T-cell (primary cell): Measurements from ENCODE around the gene HIPK2. TPM values are rescaled to one million over a fixed set of nuclear protein-coding genes. Genes with fewer than 3 reads are reported as not detected.

ENCODE experiments used
- ATAC-seq, 4 experiments: fragments of 200-7000 bp in 3 of 4; fragments of 150-1000 bp in 1 of 4; cut with Tn5 transposase; replicated peaks in 1 of 4; 1 replicate in 3 of 4; 2 replicates in 1 of 4; pipeline ENCODE4 v1.10.0; 2021; ENCODE audit warnings: moderate library complexity in 3 of 4, mild to moderate bottlenecking in 2 of 4, moderate number of reproducible peaks in 1 of 4
- CTCF ChIA-PET, 2 donors: fragments of 300-600 bp; sonication (Branson Sonifier 250); formaldehyde crosslinking; loops; one replicate each; lab custom pipeline; 2022; ENCODE audit warnings: antibody characterized with exemption in 2 of 2; lab: Charles Lee
- POLR2A ChIA-PET, 2 donors: fragments of 300-600 bp; sonication (Branson Sonifier 250); formaldehyde crosslinking; loops; one replicate each; lab custom pipeline; 2022; ENCODE audit warnings: antibody characterized with exemption in 2 of 2; lab: Charles Lee
- DNase-seq, 35 experiments: peaks; one replicate each; pipeline versions ENCODE4 v3.0.0 to v3.0.0-alpha.2; 2013 to 2023
- H3K27ac ChIP-seq: one replicate; pipeline ENCODE4 v1.5.1; 2013; ENCODE audit warnings: low read length
- H3K27me3 ChIP-seq, 2 experiments: replicated peaks in 1 of 2; 1 replicate in 1 of 2; 2 replicates in 1 of 2; pipeline versions ENCODE4 v1.6.1 to v1.7.0; 2013; ENCODE audit warnings: low read length in 1 of 2, mixed read lengths in 1 of 2; ENCODE audit not compliant: control insufficient read depth in 2 of 2, insufficient read depth in 2 of 2; ENCODE audit errors: extremely low read depth in 1 of 2
- H3K36me3 ChIP-seq, 2 donors: 1 replicate in 1 of 2; 2 replicates in 1 of 2; pipeline versions ENCODE4 v1.6.1 to v1.7.0; 2013; ENCODE audit warnings: low read length in 1 of 2; ENCODE audit not compliant: control insufficient read depth in 2 of 2, insufficient read depth in 1 of 2; ENCODE audit errors: extremely low read depth in 1 of 2
- H3K4me1 ChIP-seq, 2 experiments: 1 replicate in 1 of 2; 2 replicates in 1 of 2; pipeline versions ENCODE4 v1.6.1 to v1.7.0; 2013; ENCODE audit warnings: low read length in 2 of 2, mixed read lengths in 1 of 2; ENCODE audit not compliant: insufficient read depth in 2 of 2, control insufficient read depth in 1 of 2; ENCODE audit errors: extremely low read depth in 1 of 2
- H3K4me3 ChIP-seq, 2 donors: 1 replicate in 1 of 2; 2 replicates in 1 of 2; pipeline versions ENCODE4 v1.5.1 to v1.7.0; 2013; ENCODE audit warnings: mild to moderate bottlenecking in 2 of 2, low read length in 1 of 2, moderate library complexity in 1 of 2; ENCODE audit not compliant: control insufficient read depth in 1 of 2; ENCODE audit errors: extremely low read depth in 1 of 2
- H3K9me3 ChIP-seq: 2 replicates; pipeline ENCODE4 v1.7.0; 2013
- H3K27ac Mint-ChIP-seq, 2 donors: one replicate each; pipeline ENCODE4 v1.8.0; 2020 to 2021; ENCODE audit warnings: mild to moderate bottlenecking in 2 of 2, mixed read lengths in 2 of 2
- H3K27me3 Mint-ChIP-seq, 2 donors: one replicate each; pipeline ENCODE4 v1.8.0; 2021 to 2022; ENCODE audit warnings: mixed read lengths in 2 of 2
- H3K36me3 Mint-ChIP-seq: one replicate; pipeline ENCODE4 v1.8.0; 2021; ENCODE audit warnings: mixed read lengths
- H3K4me1 Mint-ChIP-seq, 3 donors: one replicate each; pipeline ENCODE4 v1.8.0; 2020 to 2022; ENCODE audit warnings: mixed read lengths in 3 of 3, mild to moderate bottlenecking in 1 of 3
- H3K4me3 Mint-ChIP-seq, 3 donors: one replicate each; pipeline ENCODE4 v1.8.0; 2020 to 2022; ENCODE audit warnings: mild to moderate bottlenecking in 3 of 3, mixed read lengths in 3 of 3, moderate library complexity in 3 of 3
- H3K9me3 Mint-ChIP-seq, 3 donors: one replicate each; pipeline ENCODE4 v1.8.0; 2020 to 2022; ENCODE audit warnings: mixed read lengths in 3 of 3
- WGBS: methylation state at CpG from one replicate; pipeline ENCODE4 v1.1.5; 2013; ENCODE audit warnings: missing lambda C conversion rate; ENCODE audit not compliant: insufficient coverage; 5-methylcytosine and 5-hydroxymethylcytosine counted together
- total RNA-seq, 35 experiments: library from RNA in 6 of 35; stranded (reverse) in 6 of 35; fragments of 120-200 nt in 1 of 35; gene quantifications; one replicate each; pipeline versions ENCODE4 v1.2.1 to v1.2.4 and lab custom pipeline; 2013 to 2026

HIPK2 gene
- total RNA-seq, result 10 to 100 TPM; 32.7 to 34.5 (median 33.5) TPM
- 14.5 TPM for total RNA-seq (2013)
- total RNA-seq (lab: John Stamatoyannopoulos, UW), result 47.7 to 132 (median 72.0) reads per million in 29 experiments

DNA sequence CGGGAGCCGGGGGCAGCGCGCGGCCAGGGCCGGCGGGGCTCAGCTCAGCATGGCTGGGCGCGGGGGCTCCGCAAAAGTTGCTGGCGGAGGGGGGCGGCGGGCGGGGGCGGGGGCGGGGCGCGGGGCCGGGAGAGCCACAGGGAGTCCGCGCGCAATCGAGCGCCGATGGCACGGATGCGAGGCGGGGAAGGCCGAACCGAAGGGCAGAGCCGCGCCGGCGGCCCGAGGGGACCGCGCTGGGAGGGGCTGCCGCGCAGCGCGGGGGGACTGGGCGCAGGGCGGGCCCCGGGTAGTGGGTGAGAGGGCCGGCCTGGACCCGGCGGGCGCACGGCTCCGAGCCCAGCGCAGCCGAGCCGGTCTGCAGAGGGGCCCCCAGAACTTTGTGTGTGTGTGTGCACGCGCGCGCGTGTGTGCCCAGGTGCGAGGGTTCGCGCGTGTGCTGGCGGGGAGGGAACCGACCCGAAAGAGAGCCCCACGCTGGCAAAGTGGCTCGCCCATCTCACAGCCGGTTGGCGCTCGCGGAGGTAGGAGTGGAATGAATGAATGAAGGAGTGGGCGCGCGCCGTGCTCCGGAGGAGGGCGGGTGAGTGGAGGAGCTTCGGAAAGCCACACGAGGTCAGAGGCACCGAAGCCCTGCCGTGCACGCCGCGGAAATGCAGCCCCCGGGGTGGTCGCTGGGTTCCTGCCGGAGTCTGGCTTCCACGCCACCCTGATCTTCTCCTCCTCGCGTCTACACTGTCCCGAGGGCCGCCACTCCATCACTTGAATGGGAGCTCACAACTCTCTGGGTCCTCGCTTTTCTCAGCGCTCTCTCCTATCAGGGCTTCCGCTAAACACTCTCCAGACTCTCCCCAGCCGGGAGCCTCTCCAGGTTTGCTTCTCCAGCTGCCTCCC is at the start of gene HIPK2:
Gene HIPK2, minus strand, starts transcription at position 51 of the 894 bp plus-strand sequence. CDS start 375 bp downstream, outside the sequence.
- peak within 1 kb of the TSS; percentile 91 to 100 (median 99) for H3K4me3 Mint-ChIP-seq
- H3K4me1 ChIP-seq, result peaks cover 7 to 28% of the 10 kb centered on the region in 2 experiments
- peak within 1 kb of the TSS; percentile 86 to 91 for H3K4me3 ChIP-seq
- H3K27me3 ChIP-seq, result peaks cover 0 to 7% of the 10 kb centered on the region in 2 experiments
- no peaks in the 10 kb centered on the region for H3K36me3 Mint-ChIP-seq
- CTCF ChIA-PET, result interaction anchor here (0.6 to 1.2 kb wide), 2 partner anchors 159 to 176 kb away, joined by 4 read pairs; no protein-coding TSS in a partner anchor
- H3K27me3 Mint-ChIP-seq, result peaks cover 5 to 10% of the 10 kb centered on the region in 2 donors
- no peaks in the 10 kb centered on the region for H3K36me3 ChIP-seq
- 2% methylated on average over 72 of the region's 96 CpGs for WGBS
- peak within 1 kb of the TSS; percentile 96 to 99 for H3K27ac Mint-ChIP-seq
- peak; percentile 46 to 81 (median 64) for DNase-seq
- no peaks in the 10 kb centered on the region for H3K9me3 ChIP-seq
- peak within 1 kb of the TSS; percentile 85 for H3K27ac ChIP-seq
- POLR2A ChIA-PET, result interaction anchor here in 1 of 2 donors (0.6 kb wide), 3 partner anchors 10 to 1147 kb away, joined by 3 to 10 read pairs (median 3); partner anchors contain the start of gene BRAF
- peak; percentile 67 to 73 (median 70) for ATAC-seq
- H3K9me3 Mint-ChIP-seq, result no peaks in the 10 kb centered on the region
- H3K4me1 Mint-ChIP-seq, result peaks cover 42 to 51% (median 45%) of the 10 kb centered on the region in 3 donors

DNA sequence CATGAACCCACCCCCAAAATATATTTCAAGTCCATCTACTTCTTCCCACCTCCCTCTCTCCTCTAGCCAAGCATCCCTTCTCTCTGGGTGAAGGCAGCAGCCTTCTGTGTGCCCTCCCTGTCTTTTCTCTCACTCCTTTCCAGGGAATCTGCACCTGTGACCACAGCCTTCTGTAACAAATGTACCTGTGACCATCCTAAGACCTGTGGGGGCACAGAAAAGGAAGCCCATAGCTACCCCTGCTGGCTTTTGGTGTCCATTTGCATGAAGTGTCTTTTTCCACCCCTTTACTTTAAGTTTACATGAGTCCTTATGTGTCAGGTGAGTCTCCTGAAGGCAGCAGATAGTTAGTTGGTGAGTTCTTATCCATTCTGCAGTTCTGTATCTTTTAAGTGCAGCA is 49.2 kb upstream of the HIPK2 start:
- Mint-ChIP-seq H3K4me1 (peaks cover 30 to 32% (median 32%) of the 10 kb centered on the region in 3 donors), H3K27ac (no peak overlapping the region), H3K4me3 (no peak overlapping the region), H3K9me3 (no peaks in the 10 kb centered on the region), H3K36me3 (peaks cover 3% of the 10 kb centered on the region), H3K27me3 (no peaks in the 10 kb centered on the region)
- DNase-seq, result peak in 2 of 35 experiments; percentile 15 to 32
- Histone ChIP-seq H3K27me3 (peaks cover 0 to 7% of the 10 kb centered on the region in 2 experiments), H3K4me3 (no peak overlapping the region), H3K9me3 (no peaks in the 10 kb centered on the region), H3K4me1 (peaks cover 16 to 20% of the 10 kb centered on the region in 2 experiments), H3K27ac (no peak overlapping the region), H3K36me3 (no peaks in the 10 kb centered on the region)
- POLR2A ChIA-PET, result interaction anchor here in 1 of 2 donors (0.6 kb wide), 1 partner anchor 76 kb away, joined by 3 read pairs; no protein-coding TSS in a partner anchor
- CTCF ChIA-PET, result interaction anchor here in 1 of 2 donors (0.5 kb wide), 2 partner anchors 13 to 75 kb away, joined by 3 read pairs; no protein-coding TSS in a partner anchor
- ATAC-seq, result no peak

GRCh38 chr7:139825666-139826290 is 48.0 kb upstream of the HIPK2 start:
- DNase-seq, result no peak
- ATAC-seq, result no peak
- Mint-ChIP-seq H3K4me1 (peaks cover 23 to 26% (median 25%) of the 10 kb centered on the region in 3 donors), H3K9me3 (no peaks in the 10 kb centered on the region), H3K36me3 (no peaks in the 10 kb centered on the region), H3K27me3 (no peaks in the 10 kb centered on the region), H3K27ac (no peak overlapping the region), H3K4me3 (no peak overlapping the region)
- Histone ChIP-seq H3K4me1 (peaks cover 11 to 20% of the 10 kb centered on the region in 2 experiments), H3K36me3 (no peaks in the 10 kb centered on the region), H3K4me3 (no peak overlapping the region), H3K27ac (no peak overlapping the region), H3K27me3 (peaks cover 0 to 7% of the 10 kb centered on the region in 2 experiments), H3K9me3 (no peaks in the 10 kb centered on the region)
- 88% methylated on average over 3 of the region's 9 CpGs for WGBS
- ChIA-PET POLR2A (no interaction called here), CTCF (no interaction called here)

GRCh38 chr7:139823959-139824521 is 46.2 kb upstream of the HIPK2 start:
- Histone ChIP-seq H3K27ac (no peak overlapping the region), H3K9me3 (no peaks in the 10 kb centered on the region), H3K4me3 (no peak overlapping the region), H3K36me3 (no peaks in the 10 kb centered on the region), H3K4me1 (peaks cover 5 to 8% of the 10 kb centered on the region in 2 experiments), H3K27me3 (peaks cover 0 to 7% of the 10 kb centered on the region in 2 experiments)
- ChIA-PET POLR2A (no interaction called here), CTCF (interaction anchor here in 1 of 2 donors (0.7 kb wide), 1 partner anchor 10 kb away, joined by 3 read pairs; no protein-coding TSS in a partner anchor)
- no peak for DNase-seq
- Mint-ChIP-seq H3K27me3 (no peaks in the 10 kb centered on the region), H3K9me3 (no peaks in the 10 kb centered on the region), H3K36me3 (no peaks in the 10 kb centered on the region), H3K27ac (no peak overlapping the region), H3K4me3 (no peak overlapping the region), H3K4me1 (peaks cover 8 to 12% (median 10%) of the 10 kb centered on the region in 3 donors)
- 83% methylated on average over 6 of the region's 8 CpGs for WGBS
- ATAC-seq, result no peak

- H3K4me1 ChIP-seq, result no peaks in the 10 kb centered on the region
- ATAC-seq (no peak), DNase-seq (no peak)
- H3K27ac ChIP-seq, result no peak overlapping the region
- peaks cover 0 to under 1% (median 0%) of the 10 kb centered on the region in 3 donors for H3K4me1 Mint-ChIP-seq
- H3K36me3 ChIP-seq, result no peaks in the 10 kb centered on the region
- ChIA-PET POLR2A (interaction anchor here in 1 of 2 donors (0.6 kb wide), 1 partner anchor 127 kb away, joined by 7 read pairs; no protein-coding TSS in a partner anchor), CTCF (no interaction called here)
- 96% methylated on average over 8 of the region's 9 CpGs for WGBS
- no peaks in the 10 kb centered on the region for H3K36me3 Mint-ChIP-seq
- H3K9me3 Mint-ChIP-seq, result no peaks in the 10 kb centered on the region
- H3K4me3 ChIP-seq, result no peak overlapping the region
- H3K27me3 Mint-ChIP-seq, result no peaks in the 10 kb centered on the region
- no peak overlapping the region for H3K27ac Mint-ChIP-seq
- no peaks in the 10 kb centered on the region for H3K9me3 ChIP-seq
- no peak overlapping the region for H3K4me3 Mint-ChIP-seq
- peaks cover 0 to 7% of the 10 kb centered on the region in 2 experiments for H3K27me3 ChIP-seq
Measured at GRCh38 chr7:139822855-139823254, 45.1 kb upstream of the HIPK2 start.
